ENCODE data around the gene SET. TPM values are rescaled to one million over a fixed set of nuclear protein-coding genes. Genes with fewer than 3 reads are reported as not detected.

Gene SET
- total RNA-seq, 1 experiment from 2014 or later = 745 TPM

- ChIA-PET POLR2A (no interaction called here), CTCF (interaction anchor here (0.5 kb wide), 1 partner anchor 66 kb away, joined by 3 read pairs; no protein-coding TSS in a partner anchor)
- H3K4me3 ChIP-seq (ENCODE audit: low read depth, low read length) = no peak overlapping the region
- peak in 1 of 2 experiments; percentile 21 for DNase-seq
- no TSS peak for BruUV-seq (replicated peaks)
- no peak overlapping the region for H3K4me3 Mint-ChIP-seq (ENCODE audit: unreplicated experiment)
- no peaks in the 10 kb centered on the region for H3K36me3 ChIP-seq (ENCODE audit: control insufficient read depth, insufficient read depth, low read length)
- H3K36me3 Mint-ChIP-seq (ENCODE audit: insufficient read depth, unreplicated experiment) = peaks cover 10% of the 10 kb centered on the region
- H3K9me3 ChIP-seq = no peaks in the 10 kb centered on the region
- no peaks in the 10 kb centered on the region for H3K4me1 ChIP-seq
- H3K9me3 Mint-ChIP-seq (ENCODE audit: unreplicated experiment) = no peaks in the 10 kb centered on the region
- H3K27ac Mint-ChIP-seq (ENCODE audit: unreplicated experiment) = no peak overlapping the region
- no peaks in the 10 kb centered on the region for H3K27me3 ChIP-seq (replicated peaks; ENCODE audit: control insufficient read depth, insufficient read depth, low read length)
- no peaks in the 10 kb centered on the region for H3K27me3 Mint-ChIP-seq (ENCODE audit: insufficient read depth, unreplicated experiment)
- intact Hi-C loops (cut with micrococcal nuclease; ENCODE audit: unreplicated experiment) = no loop called here
- TF ChIP-seq CTCF (IDR thresholded peaks at IDR 0.05; ENCODE audit: insufficient read depth in 1 of 2, low read depth in 1 of 2, low read length in 1 of 2, severe bottlenecking in 1 of 2, unreplicated experiment in 1 of 2) = no peak
- no peaks in the 10 kb centered on the region for H3K4me1 Mint-ChIP-seq (ENCODE audit: low read depth, unreplicated experiment)
Measured at GRCh38 chr9:128742401-128742800, 53.4 kb downstream of the SET start.

GRCh38 chr9:128743421-128743820 is 54.4 kb downstream of the SET start:
- H3K27me3 Mint-ChIP-seq (ENCODE audit: insufficient read depth, unreplicated experiment) = no peaks in the 10 kb centered on the region
- no TSS peak for BruUV-seq (replicated peaks)
- Histone ChIP-seq H3K27me3 (replicated peaks; ENCODE audit: control insufficient read depth, insufficient read depth, low read length) (no peaks in the 10 kb centered on the region), H3K36me3 (ENCODE audit: control insufficient read depth, insufficient read depth, low read length) (no peaks in the 10 kb centered on the region), H3K9me3 (no peaks in the 10 kb centered on the region), H3K4me1 (no peaks in the 10 kb centered on the region), H3K4me3 (ENCODE audit: low read depth, low read length) (no peak overlapping the region)
- no peaks in the 10 kb centered on the region for H3K4me1 Mint-ChIP-seq (ENCODE audit: low read depth, unreplicated experiment)
- no peak overlapping the region for H3K27ac Mint-ChIP-seq (ENCODE audit: unreplicated experiment)
- H3K9me3 Mint-ChIP-seq (ENCODE audit: unreplicated experiment) = no peaks in the 10 kb centered on the region
- H3K4me3 Mint-ChIP-seq (ENCODE audit: unreplicated experiment) = no peak overlapping the region
- POLR2A ChIA-PET = no interaction called here
- CTCF ChIA-PET = interaction anchor here (0.9 kb wide), 1 partner anchor 28 kb away, joined by 4 read pairs; no protein-coding TSS in a partner anchor
- TF ChIP-seq CTCF (IDR thresholded peaks at IDR 0.05; ENCODE audit: insufficient read depth in 1 of 2, low read depth in 1 of 2, low read length in 1 of 2, severe bottlenecking in 1 of 2, unreplicated experiment in 1 of 2) = no peak
- intact Hi-C loops (cut with micrococcal nuclease; ENCODE audit: unreplicated experiment) = no loop called here
- H3K36me3 Mint-ChIP-seq (ENCODE audit: insufficient read depth, unreplicated experiment) = peaks cover 10% of the 10 kb centered on the region
- no peak for DNase-seq

Other genes starting within 250 kb of the SET start
- 34.6 and 34.9 TPM in 2 replicates for gene ODF2, start 233.2 kb upstream of the SET start, total RNA-seq (2022)
- gene GLE1, start 184.5 kb upstream of the SET start, total RNA-seq (2022) = 30.4 and 30.8 TPM in 2 replicates
- gene SPTAN1, start 136.6 kb upstream of the SET start, total RNA-seq (2022) = 407 and 408 TPM in 2 replicates
- gene DYNC2I2, start 32.4 kb upstream of the SET start, total RNA-seq (2022) = 80.2 and 80.8 TPM in 2 replicates
- gene PKN3, start 13.3 kb downstream of the SET start, total RNA-seq (2022) = 1.6 and 2.1 TPM in 2 replicates
- gene ZDHHC12, start 34.9 kb downstream of the SET start, total RNA-seq (2022) = 71.0 and 73.7 TPM in 2 replicates
- gene ZER1, start 82.7 kb downstream of the SET start, total RNA-seq (2022) = 21.7 and 28.6 TPM in 2 replicates
- gene TBC1D13, start 98.0 kb downstream of the SET start, total RNA-seq (2022) = 35.6 and 39.9 TPM in 2 replicates
- 25.9 and 30.0 TPM in 2 replicates for gene ENDOG, start 129.3 kb downstream of the SET start, total RNA-seq (2022)
- gene SPOUT1, start 140.6 kb downstream of the SET start, total RNA-seq (2022) = 76.2 and 88.0 TPM in 2 replicates
- 6.9 and 7.8 TPM in 2 replicates for gene KYAT1, start 192.7 kb downstream of the SET start, total RNA-seq (2022)
- 21.9 and 22.4 TPM in 2 replicates for gene LRRC8A, start 192.9 kb downstream of the SET start, total RNA-seq (2022)
- gene PHYHD1, start 231.8 kb downstream of the SET start, total RNA-seq (2022) = 0.59 and 0.63 TPM in 2 replicates

Measured in Caco-2 (cell line).